HG02981 (cell line): Measurements from ENCODE around the gene MOB3A.
"Not testable (repeated sequence)": the region's sequence is repeated elsewhere in the genome, so short reads cannot be mapped to it uniquely, and the experiment has no call there.

Source experiments
- ATAC-seq: cut with Tn5 transposase; IDR thresholded peaks from one replicate; pipeline ENCODE4 v1.9.1; 2021; ENCODE audit warnings: mild to moderate bottlenecking, moderate library complexity; ENCODE audit not compliant: unreplicated experiment

MOB3A gene

GRCh38 chr19:2096034-2096479 lies at the start of gene MOB3A:
Gene MOB3A, minus strand, starts transcription at chr19:2096326. Its CDS starts 17,766 bp downstream, at chr19:2078560.
- peak; percentile 25 for ATAC-seq

GRCh38 chr19:2145831-2146241 lies 49.7 kb upstream of the MOB3A start:
- ATAC-seq: no peak

GRCh38 chr19:2144190-2144589 lies 48.1 kb upstream of the MOB3A start:
- no peak for ATAC-seq

GRCh38 chr19:2142173-2142829 lies 46.2 kb upstream of the MOB3A start:
- ATAC-seq: no peak

GRCh38 chr19:2140138-2140569 lies 44.0 kb upstream of the MOB3A start:
- ATAC-seq: no peak

- no peak for ATAC-seq
Observed at GRCh38 chr19:2139385-2140137, 43.4 kb upstream of the MOB3A start.

- no peak for ATAC-seq
Observed at GRCh38 chr19:2138061-2138728, 42.1 kb upstream of the MOB3A start.

- no peak for ATAC-seq
Observed at GRCh38 chr19:2136796-2137195, 40.7 kb upstream of the MOB3A start.

GRCh38 chr19:2135474-2136402 lies 39.6 kb upstream of the MOB3A start:
- ATAC-seq: no peak

GRCh38 chr19:2132731-2133490 lies 36.8 kb upstream of the MOB3A start:
- no peak for ATAC-seq

GRCh38 chr19:2132191-2132590 lies 36.1 kb upstream of the MOB3A start:
- ATAC-seq: no peak

- not testable (repeated sequence) for ATAC-seq
Observed at GRCh38 chr19:2131012-2131975, 35.2 kb upstream of the MOB3A start.

GRCh38 chr19:2129892-2130770 lies 34.0 kb upstream of the MOB3A start:
- ATAC-seq: no peak

- no peak for ATAC-seq
Observed at GRCh38 chr19:2129486-2129885, 33.4 kb upstream of the MOB3A start.

GRCh38 chr19:2129022-2129421 lies 32.9 kb upstream of the MOB3A start:
- ATAC-seq: no peak

GRCh38 chr19:2128252-2128651 lies 32.1 kb upstream of the MOB3A start:
- not testable (repeated sequence) for ATAC-seq

- ATAC-seq: no peak
Observed at GRCh38 chr19:2127758-2128157, 31.6 kb upstream of the MOB3A start.
